Adrenal gland (tissue), 5 donors: ENCODE data around the gene SLC8B1.

Source experiments
- POLR2A ChIP-seq, 2 donors: fragments of 450-650 bp; IDR thresholded peaks; one replicate each; pipeline ENCODE4 v1.6.1; 2017; ENCODE audit warnings: antibody characterized with exemption in 2 of 2, mild to moderate bottlenecking in 2 of 2, moderate library complexity in 1 of 2
- TF ChIP-seq, protein P1 (sequence below), 6 experiments: fragments of 450-650 bp in 4 of 6; fragments of 200-600 bp in 2 of 6; sonication (generic) in 1 of 6; IDR thresholded peaks; 1 replicate in 5 of 6; 2 replicates in 1 of 6; pipeline versions ENCODE4 v1.5.1 to v1.8.0; 2016 to 2021; ENCODE audit warnings: antibody characterized with exemption in 6 of 6, mild to moderate bottlenecking in 2 of 6, moderate library complexity in 1 of 6
- donor health status: DM: no; HTN: no; CAD: no.

DNA sequence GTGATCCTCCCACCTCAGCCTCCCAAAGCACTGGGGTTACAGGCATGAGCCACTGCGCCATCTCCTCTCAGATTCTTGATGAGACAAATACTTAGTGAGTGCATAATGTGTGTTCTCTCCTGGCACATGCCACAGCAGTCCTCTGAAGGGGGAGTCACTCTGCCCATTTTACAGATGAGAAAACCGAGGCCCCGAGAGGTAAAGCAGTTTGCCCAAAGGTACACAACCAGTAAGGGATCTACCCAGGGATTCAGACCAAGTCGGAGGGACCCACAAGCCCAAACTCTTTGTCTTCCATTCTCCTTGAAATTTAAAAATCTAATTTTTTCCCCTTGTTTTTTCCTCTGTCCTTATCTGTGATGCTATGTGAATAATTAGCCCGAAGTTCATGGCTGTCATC is 29.8 kb upstream of the SLC8B1 start:
- TF ChIP-seq, protein P1, sequence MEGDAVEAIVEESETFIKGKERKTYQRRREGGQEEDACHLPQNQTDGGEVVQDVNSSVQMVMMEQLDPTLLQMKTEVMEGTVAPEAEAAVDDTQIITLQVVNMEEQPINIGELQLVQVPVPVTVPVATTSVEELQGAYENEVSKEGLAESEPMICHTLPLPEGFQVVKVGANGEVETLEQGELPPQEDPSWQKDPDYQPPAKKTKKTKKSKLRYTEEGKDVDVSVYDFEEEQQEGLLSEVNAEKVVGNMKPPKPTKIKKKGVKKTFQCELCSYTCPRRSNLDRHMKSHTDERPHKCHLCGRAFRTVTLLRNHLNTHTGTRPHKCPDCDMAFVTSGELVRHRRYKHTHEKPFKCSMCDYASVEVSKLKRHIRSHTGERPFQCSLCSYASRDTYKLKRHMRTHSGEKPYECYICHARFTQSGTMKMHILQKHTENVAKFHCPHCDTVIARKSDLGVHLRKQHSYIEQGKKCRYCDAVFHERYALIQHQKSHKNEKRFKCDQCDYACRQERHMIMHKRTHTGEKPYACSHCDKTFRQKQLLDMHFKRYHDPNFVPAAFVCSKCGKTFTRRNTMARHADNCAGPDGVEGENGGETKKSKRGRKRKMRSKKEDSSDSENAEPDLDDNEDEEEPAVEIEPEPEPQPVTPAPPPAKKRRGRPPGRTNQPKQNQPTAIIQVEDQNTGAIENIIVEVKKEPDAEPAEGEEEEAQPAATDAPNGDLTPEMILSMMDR (IDR thresholded peaks at IDR 0.05), result no peak
- TF ChIP-seq POLR2A (IDR thresholded peaks at IDR 0.05), result no peak
